Stomach (tissue), 9 donors: ENCODE data around the gene HEATR3. TPM values are rescaled to one million over a fixed set of nuclear protein-coding genes. Genes with fewer than 3 reads are reported as not detected.

Source experiments
- DNase-seq, 2 donors: peaks; one replicate each; pipeline versions ENCODE4 v3.0.0 to v3.0.0-alpha.2; 2013 to 2019
- H3K27ac ChIP-seq, 5 donors: fragments of 200-600 bp in 4 of 5; sonication (generic) in 4 of 5; one replicate each; pipeline ENCODE4 v1.5.1; 2013 to 2019; ENCODE audit warnings: mild to moderate bottlenecking in 1 of 5, moderate library complexity in 1 of 5
- H3K27me3 ChIP-seq, 3 donors: fragments of 200-600 bp; sonication (generic); one replicate each; pipeline ENCODE4 v1.5.1; 2017 to 2019; ENCODE audit warnings: mixed run types in 1 of 3
- H3K36me3 ChIP-seq, 4 donors: fragments of 200-600 bp; sonication (generic); 1 replicate in 3 of 4; 2 replicates in 1 of 4; pipeline ENCODE4 v1.5.1; 2016 to 2019
- H3K4me1 ChIP-seq, 4 donors: fragments of 200-600 bp; sonication (generic); one replicate each; pipeline ENCODE4 v1.5.1; 2016 to 2019
- H3K4me3 ChIP-seq, 4 donors: fragments of 200-600 bp; sonication (generic) in 3 of 4; one replicate each; pipeline ENCODE4 v1.5.1; 2016 to 2019; ENCODE audit warnings: mild to moderate bottlenecking in 1 of 4
- H3K9me3 ChIP-seq, 4 donors: fragments of 200-600 bp; sonication (generic); one replicate each; pipeline ENCODE4 v1.5.1; 2016 to 2019
- EP300 ChIP-seq: sonication (generic); formaldehyde crosslinking; IDR thresholded peaks from one replicate; pipeline ENCODE4 v1.6.1; 2017; ENCODE audit warnings: antibody characterized with exemption
- POLR2A ChIP-seq, 4 donors: fragments of 450-650 bp; IDR thresholded peaks; one replicate each; pipeline ENCODE4 v1.6.1; 2016; ENCODE audit warnings: antibody characterized with exemption in 4 of 4, control low read depth in 2 of 4, mild to moderate bottlenecking in 1 of 4, moderate library complexity in 1 of 4
- POLR2AphosphoS5 ChIP-seq, 3 donors: sonication (generic); formaldehyde crosslinking; IDR thresholded peaks; one replicate each; pipeline ENCODE4 v1.6.1; 2016; ENCODE audit warnings: antibody characterized with exemption in 3 of 3
- WGBS, 5 donors: extraction: QIAGEN DNeasy Blood & Tissue Kit in 3 of 5; methylation state at CpG; one replicate each; pipeline versions ENCODE4 v1.1.5 to v1.1.7; 2013 to 2018; 5-methylcytosine and 5-hydroxymethylcytosine counted together
- intact Hi-C: fragments of 100-400 bp; cut with DNase I; formaldehyde crosslinking; loops from one replicate; pipeline ENCODE4 v1.15.1; 2023; ENCODE audit warnings: low total_unique reads
- polyA plus RNA-seq, 3 donors: library from polyadenylated mRNA; stranded (reverse); fragments of 200-250 nt; gene quantifications; one replicate each; pipeline ENCODE4 v1.2.3, GENCODE V29; 2013
- total RNA-seq, 5 donors: library from RNA; depleted of rRNA; stranded (reverse); fragments of >200 nt; gene quantifications; one replicate each; pipeline versions ENCODE4 v1.1.0 to v1.2.3, GENCODE V29; 2014 to 2016
- TF ChIP-seq, protein P1 (sequence below), 7 experiments: fragments of 450-650 bp in 4 of 7; fragments of 200-600 bp in 3 of 7; sonication (generic) in 3 of 7; IDR thresholded peaks; one replicate each; pipeline ENCODE4 v1.5.1; 2016 to 2019; ENCODE audit warnings: antibody characterized with exemption in 7 of 7, control low read depth in 2 of 7, mild to moderate bottlenecking in 1 of 7
- donor health status: healthy with polysubstance abuse.
- donor health status: Bipolar disorder and iron deficiency.
- donor health status: healthy.

Gene HEATR3
- total and polyA plus RNA-seq, 8 donors, result 4.1 to 45.1 (median 15.4) TPM

DNA sequence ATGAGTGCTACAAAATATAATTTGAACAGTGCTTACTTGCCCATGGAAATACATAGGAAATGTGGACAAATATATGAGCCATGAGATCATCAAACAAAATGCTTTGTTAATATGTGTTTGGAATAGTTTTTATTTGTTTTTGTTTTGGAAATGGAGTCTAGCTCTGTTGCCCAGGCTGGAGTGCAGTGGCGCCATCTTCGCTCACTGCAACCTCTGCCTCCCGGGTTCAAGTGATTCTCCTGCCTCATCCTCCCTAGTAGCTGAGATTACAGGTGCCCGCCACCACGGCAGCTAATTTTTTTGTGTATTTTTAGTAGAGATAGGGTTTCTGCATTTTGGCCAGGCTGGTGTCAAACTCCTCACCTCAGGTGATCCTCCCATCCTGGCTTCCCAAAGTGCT lies 37.9 kb upstream of the HEATR3 start:
- no peak for DNase-seq
- no peaks in the 10 kb centered on the region for H3K27me3 ChIP-seq
- no peak overlapping the region for H3K27ac ChIP-seq
- peaks cover 5 to 41% (median 41%) of the 10 kb centered on the region in 4 donors for H3K36me3 ChIP-seq
- intact Hi-C loops, result loop anchor here (5.0 to 10.0 kb wide), 2 partner anchors 39 to 187 kb away; partner anchors contain the start of gene HEATR3
- 94 to 98% (median 96%) methylated on average over 5 of the region's 5 CpGs for WGBS, 5 donors
- no peaks in the 10 kb centered on the region for H3K9me3 ChIP-seq
- peaks cover 14 to 49% (median 34%) of the 10 kb centered on the region in 4 donors for H3K4me1 ChIP-seq
- no peak overlapping the region for H3K4me3 ChIP-seq
- TF ChIP-seq POLR2A (IDR thresholded peaks at IDR 0.05) (no peak), EP300 (no peak), POLR2AphosphoS5 (IDR thresholded peaks at IDR 0.05) (no peak)
- TF ChIP-seq, protein P1, sequence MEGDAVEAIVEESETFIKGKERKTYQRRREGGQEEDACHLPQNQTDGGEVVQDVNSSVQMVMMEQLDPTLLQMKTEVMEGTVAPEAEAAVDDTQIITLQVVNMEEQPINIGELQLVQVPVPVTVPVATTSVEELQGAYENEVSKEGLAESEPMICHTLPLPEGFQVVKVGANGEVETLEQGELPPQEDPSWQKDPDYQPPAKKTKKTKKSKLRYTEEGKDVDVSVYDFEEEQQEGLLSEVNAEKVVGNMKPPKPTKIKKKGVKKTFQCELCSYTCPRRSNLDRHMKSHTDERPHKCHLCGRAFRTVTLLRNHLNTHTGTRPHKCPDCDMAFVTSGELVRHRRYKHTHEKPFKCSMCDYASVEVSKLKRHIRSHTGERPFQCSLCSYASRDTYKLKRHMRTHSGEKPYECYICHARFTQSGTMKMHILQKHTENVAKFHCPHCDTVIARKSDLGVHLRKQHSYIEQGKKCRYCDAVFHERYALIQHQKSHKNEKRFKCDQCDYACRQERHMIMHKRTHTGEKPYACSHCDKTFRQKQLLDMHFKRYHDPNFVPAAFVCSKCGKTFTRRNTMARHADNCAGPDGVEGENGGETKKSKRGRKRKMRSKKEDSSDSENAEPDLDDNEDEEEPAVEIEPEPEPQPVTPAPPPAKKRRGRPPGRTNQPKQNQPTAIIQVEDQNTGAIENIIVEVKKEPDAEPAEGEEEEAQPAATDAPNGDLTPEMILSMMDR (IDR thresholded peaks at IDR 0.05), result no peak

DNA sequence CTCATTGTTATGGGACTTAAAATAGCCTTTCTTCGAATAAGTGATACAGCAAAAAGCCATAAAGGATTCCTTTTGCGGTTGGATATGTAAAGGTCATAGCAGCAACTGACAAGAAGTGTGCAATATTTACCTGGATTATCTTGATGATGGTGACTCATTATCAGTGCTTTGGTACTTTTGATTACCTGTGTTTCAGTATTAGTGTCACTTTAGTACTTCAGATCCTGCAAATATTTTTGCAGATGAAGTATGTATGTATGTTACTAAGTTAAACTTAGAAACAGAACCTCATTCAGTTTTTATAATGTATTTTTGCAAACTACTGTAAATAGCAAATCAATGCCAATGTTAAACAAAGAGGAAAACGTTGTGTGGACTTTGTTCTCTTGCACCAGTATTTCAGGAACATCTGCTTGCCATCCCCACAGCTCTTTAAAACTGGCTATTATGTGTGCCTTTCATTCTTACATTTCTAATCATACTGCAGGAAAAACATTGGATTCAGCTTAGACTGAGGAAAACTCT lies 30.2 kb upstream of the HEATR3 start:
- intact Hi-C loops, result no loop called here

DNA sequence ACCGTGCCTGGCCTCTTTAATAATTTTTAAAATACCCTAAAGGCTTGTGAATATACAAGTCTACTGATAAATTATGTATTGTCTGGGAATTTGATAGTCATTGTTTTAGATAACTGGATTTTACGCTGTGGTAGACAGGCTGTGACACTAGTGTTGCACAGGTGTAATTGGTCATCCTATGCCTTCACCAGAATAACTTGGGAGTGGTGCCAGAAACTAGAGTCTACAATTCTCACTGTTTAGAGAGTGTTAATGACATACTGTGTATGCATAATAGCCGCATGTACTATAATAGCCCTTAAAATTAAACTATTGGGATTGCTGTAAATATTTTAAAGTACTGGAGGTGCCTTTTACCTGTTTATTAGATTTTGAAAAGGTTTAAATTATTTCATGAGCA lies 29.3 kb upstream of the HEATR3 start:
- H3K36me3 ChIP-seq, result peaks cover 8 to 60% (median 57%) of the 10 kb centered on the region in 4 donors
- H3K4me1 ChIP-seq, result peaks cover 6 to 48% (median 31%) of the 10 kb centered on the region in 4 donors
- peak overlapping the region in 2 of 5 donors; percentile 16 to 80 for H3K27ac ChIP-seq
- H3K27me3 ChIP-seq, result no peaks in the 10 kb centered on the region
- no peak overlapping the region for H3K4me3 ChIP-seq
- peak in 1 of 2 donors; percentile 36 for DNase-seq
- intact Hi-C loops, result no loop called here
- no peak for TF ChIP-seq POLR2AphosphoS5 (IDR thresholded peaks at IDR 0.05)
- TF ChIP-seq, protein P1 (IDR thresholded peaks at IDR 0.05), result no peak
- TF ChIP-seq POLR2A (IDR thresholded peaks at IDR 0.05), result no peak
- TF ChIP-seq EP300, result no peak
- 43 to 69% (median 65%) methylated on average over 3 of the region's 3 CpGs for WGBS, 5 donors
- H3K9me3 ChIP-seq, result no peaks in the 10 kb centered on the region

More for the DNA sequence above, 30.2 kb upstream of the HEATR3 start:
- Histone ChIP-seq H3K27ac (peak overlapping the region in 1 of 5 donors; percentile 33), H3K27me3 (no peaks in the 10 kb centered on the region), H3K36me3 (peaks cover 8 to 69% (median 66%) of the 10 kb centered on the region in 4 donors), H3K4me3 (no peak overlapping the region), H3K9me3 (no peaks in the 10 kb centered on the region), H3K4me1 (peaks cover 6 to 49% (median 31%) of the 10 kb centered on the region in 4 donors)
- TF ChIP-seq POLR2A (IDR thresholded peaks at IDR 0.05), result no peak
- TF ChIP-seq POLR2AphosphoS5 (IDR thresholded peaks at IDR 0.05), result peak in 1 of 3 donors; percentile 11
- TF ChIP-seq EP300, result no peak
- peak in 1 of 2 donors; percentile 43 for DNase-seq
- 33 to 51% (median 38%) methylated on average over 3 of the region's 3 CpGs for WGBS, 5 donors

DNA sequence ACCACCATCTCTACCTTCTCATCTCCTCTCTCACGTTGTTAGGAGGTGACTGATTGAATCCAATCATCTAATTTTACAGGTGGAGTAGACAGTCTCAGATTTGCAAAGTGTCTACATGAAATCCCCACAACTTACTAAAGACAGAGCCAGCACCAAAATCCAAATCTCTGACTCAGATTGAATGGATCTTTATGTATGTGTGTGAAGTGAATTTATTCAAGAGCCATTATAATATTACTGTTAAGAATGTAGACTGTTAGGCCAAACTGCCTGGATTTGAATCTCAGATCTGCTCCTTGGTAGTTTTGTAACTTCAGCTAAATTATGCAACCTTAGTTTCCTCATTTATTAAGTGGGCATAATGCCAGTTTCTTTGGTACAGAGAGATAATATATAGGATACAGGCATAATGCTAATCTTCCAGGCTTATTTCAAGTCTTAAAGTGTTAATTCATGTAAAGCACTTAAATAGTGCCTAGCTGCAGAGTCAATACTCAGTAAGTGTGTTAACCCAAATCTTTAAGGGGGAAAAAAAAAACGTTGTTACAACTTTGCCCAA lies 28.0 kb upstream of the HEATR3 start:
- WGBS, 5 donors, result 19 to 41% (median 27%) methylated on average over 2 of the region's 2 CpGs
- no peaks in the 10 kb centered on the region for H3K27me3 ChIP-seq
- H3K27ac ChIP-seq, result peak overlapping the region in 4 of 5 donors; percentile 54 to 80 (median 72)
- peaks cover 6 to 48% (median 31%) of the 10 kb centered on the region in 4 donors for H3K4me1 ChIP-seq
- no peaks in the 10 kb centered on the region for H3K9me3 ChIP-seq
- intact Hi-C loops, result no loop called here
- peak in 1 of 2 donors; percentile 28 for DNase-seq
- TF ChIP-seq EP300 (no peak), POLR2A (IDR thresholded peaks at IDR 0.05) (no peak), POLR2AphosphoS5 (IDR thresholded peaks at IDR 0.05) (no peak)
- TF ChIP-seq, protein P1 (IDR thresholded peaks at IDR 0.05), result no peak
- H3K4me3 ChIP-seq, result no peak overlapping the region
- peaks cover 8 to 47% (median 43%) of the 10 kb centered on the region in 4 donors for H3K36me3 ChIP-seq
